DOHH2 (cell line): Measurements from ENCODE around the gene PKP4.

Experiments used
- H3F3A ChIP-seq: fragments of 200-600 bp; sonication (generic), shearing (Covaris generic); 2 replicates; pipeline ENCODE4 v1.6.0; 2016; ENCODE audit warnings: antibody characterized with exemption, mild to moderate bottlenecking; ENCODE audit not compliant: control insufficient read depth, insufficient read depth
- H3K27ac ChIP-seq: fragments of 200-600 bp; sonication (generic); 2 replicates; pipeline ENCODE4 v1.5.1; 2014; ENCODE audit warnings: low read depth, mild to moderate bottlenecking, low read length, moderate library complexity
- H3K27me3 ChIP-seq: fragments of 200-600 bp; sonication (generic); 2 replicates; pipeline ENCODE4 v1.6.1; 2014; ENCODE audit warnings: mild to moderate bottlenecking, low read length, mixed read lengths; ENCODE audit not compliant: control insufficient read depth
- H3K36me3 ChIP-seq: fragments of 200-600 bp; sonication (generic); 2 replicates; pipeline ENCODE4 v1.6.1; 2014; ENCODE audit warnings: mild to moderate bottlenecking, low read length, moderate library complexity, mixed read lengths; ENCODE audit not compliant: control insufficient read depth
- H3K4me1 ChIP-seq: fragments of 200-600 bp; sonication (generic); 2 replicates; pipeline ENCODE4 v1.6.1; 2014; ENCODE audit warnings: mild to moderate bottlenecking, low read length, mixed read lengths; ENCODE audit not compliant: control insufficient read depth
- H3K4me2 ChIP-seq: fragments of 200-600 bp; sonication (generic); 2 replicates; pipeline ENCODE4 v1.6.0; 2014; ENCODE audit warnings: mild to moderate bottlenecking, low read length, moderate library complexity
- H3K4me3 ChIP-seq: fragments of 200-600 bp; sonication (generic); 2 replicates; pipeline ENCODE4 v1.5.1; 2014; ENCODE audit warnings: mild to moderate bottlenecking, low read length, mixed read lengths
- H3K79me2 ChIP-seq: fragments of 200-600 bp; sonication (generic); 2 replicates; pipeline ENCODE4 v1.6.1; 2014; ENCODE audit warnings: mild to moderate bottlenecking, low read length, mixed read lengths; ENCODE audit not compliant: control insufficient read depth
- H3K9me2 ChIP-seq: fragments of 200-600 bp; sonication (generic); replicated peaks from 2 replicates; pipeline ENCODE4 v1.6.1; 2014; ENCODE audit warnings: mild to moderate bottlenecking, low read length, mixed read lengths; ENCODE audit not compliant: control insufficient read depth
- H3K9me3 ChIP-seq: fragments of 200-600 bp; sonication (generic); 2 replicates; pipeline ENCODE4 v1.6.1; 2014; ENCODE audit warnings: antibody characterized with exemption, low read length, mixed read lengths; ENCODE audit not compliant: control insufficient read depth, insufficient read depth
- H4K20me1 ChIP-seq: fragments of 200-600 bp; sonication (generic); 2 replicates; pipeline ENCODE4 v1.6.0; 2014; ENCODE audit warnings: low read depth, mild to moderate bottlenecking, antibody characterized with exemption, low read length, moderate library complexity; ENCODE audit not compliant: control insufficient read depth, insufficient read depth
- CTCF ChIP-seq: fragments of 200-600 bp; sonication (generic); IDR thresholded peaks from one replicate; pipeline ENCODE4 v1.5.1; 2014; ENCODE audit warnings: antibody characterized with exemption, mild to moderate bottlenecking, low read depth, low read length; ENCODE audit not compliant: poor library complexity, severe bottlenecking
- EZH2phosphoT487 ChIP-seq: fragments of 200-600 bp; sonication (generic); IDR thresholded peaks from 2 replicates; pipeline ENCODE4 v1.6.1; 2017; ENCODE audit warnings: borderline replicate concordance, mild to moderate bottlenecking, antibody characterized with exemption, low read length, moderate library complexity, mixed read lengths

The PKP4 gene

DNA sequence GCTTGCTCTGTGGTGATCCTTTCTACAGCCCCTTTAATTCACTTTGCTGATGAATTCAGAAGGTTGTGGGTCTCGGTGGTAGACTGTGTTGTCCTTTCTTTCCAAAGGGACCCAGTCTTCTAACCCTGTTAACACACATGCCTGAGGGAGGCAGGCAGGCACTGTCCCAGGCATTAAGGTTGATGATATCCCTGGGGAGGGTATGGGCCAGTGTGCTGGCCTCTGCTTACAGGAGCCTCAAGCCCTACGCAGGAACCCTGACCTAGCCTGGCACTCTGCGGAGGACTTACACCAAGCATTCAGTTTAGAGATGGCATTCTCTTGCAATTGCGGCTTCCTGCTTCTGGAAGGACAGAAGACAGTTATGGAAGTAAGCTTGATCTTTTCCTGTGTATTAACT is 102.5 kb downstream of the PKP4 start:
- Histone ChIP-seq H3K4me3 (no peak overlapping the region), H3K27ac (no peak overlapping the region), H3K27me3 (no peaks in the 10 kb centered on the region), H3K9me3 (no peaks in the 10 kb centered on the region), H3F3A (no peaks in the 10 kb centered on the region), H3K79me2 (no peaks in the 10 kb centered on the region), H3K36me3 (no peaks in the 10 kb centered on the region), H3K4me1 (no peaks in the 10 kb centered on the region), H3K9me2 (no peaks in the 10 kb centered on the region), H3K4me2 (no peak overlapping the region), H4K20me1 (no peaks in the 10 kb centered on the region)
- no peak for TF ChIP-seq CTCF
- TF ChIP-seq EZH2phosphoT487 = no peak

DNA sequence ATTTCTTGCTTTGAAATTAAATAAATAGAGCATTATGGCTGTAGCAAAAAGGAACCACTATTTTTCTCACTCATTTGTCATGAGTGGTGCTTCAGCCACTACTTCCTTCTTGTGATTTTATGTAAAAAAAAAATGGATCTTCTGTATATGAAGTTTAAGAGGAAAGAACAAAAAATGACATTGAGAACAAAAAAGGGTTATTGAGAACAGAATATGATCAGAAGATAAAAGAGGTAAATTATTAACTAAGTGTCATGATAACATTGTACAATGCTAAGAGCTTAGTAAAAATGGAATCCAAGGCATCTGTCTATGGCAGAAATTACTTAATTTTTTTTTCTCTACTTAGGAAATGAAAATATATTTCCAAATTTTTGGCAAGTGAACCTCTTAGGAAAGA is 103.5 kb downstream of the PKP4 start:
- H3K27ac ChIP-seq = no peak overlapping the region
- no peaks in the 10 kb centered on the region for H3K36me3 ChIP-seq
- no peak overlapping the region for H3K4me2 ChIP-seq
- no peaks in the 10 kb centered on the region for H4K20me1 ChIP-seq
- H3K9me3 ChIP-seq = no peaks in the 10 kb centered on the region
- H3K9me2 ChIP-seq = no peaks in the 10 kb centered on the region
- H3F3A ChIP-seq = no peaks in the 10 kb centered on the region
- H3K4me3 ChIP-seq = no peak overlapping the region
- H3K4me1 ChIP-seq = no peaks in the 10 kb centered on the region
- H3K27me3 ChIP-seq = no peaks in the 10 kb centered on the region
- TF ChIP-seq CTCF (no peak), EZH2phosphoT487 (no peak)
- no peaks in the 10 kb centered on the region for H3K79me2 ChIP-seq

DNA sequence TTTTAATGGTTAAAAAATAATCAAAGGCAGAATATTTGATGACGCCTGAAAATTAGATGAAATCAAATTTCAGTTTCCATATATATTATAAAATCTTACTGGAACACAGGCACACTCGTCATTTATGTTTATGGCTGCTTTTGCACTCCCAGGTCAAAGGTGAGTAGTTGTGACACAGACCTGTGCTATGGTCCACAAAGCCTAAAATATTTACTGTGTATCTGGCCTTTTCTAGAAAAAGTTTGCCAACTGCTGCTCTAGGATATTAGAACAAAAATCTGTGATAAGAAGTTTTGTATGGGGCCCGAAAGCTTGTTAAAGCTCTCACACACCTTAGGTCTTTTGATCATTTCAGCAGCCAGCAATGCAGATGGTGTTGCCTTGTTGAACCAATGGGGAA is 104.3 kb downstream of the PKP4 start:
- H3F3A ChIP-seq = no peaks in the 10 kb centered on the region
- H3K9me2 ChIP-seq = no peaks in the 10 kb centered on the region
- no peaks in the 10 kb centered on the region for H3K36me3 ChIP-seq
- no peak overlapping the region for H3K4me3 ChIP-seq
- no peak overlapping the region for H3K4me2 ChIP-seq
- H3K27ac ChIP-seq = no peak overlapping the region
- no peaks in the 10 kb centered on the region for H3K4me1 ChIP-seq
- no peak for TF ChIP-seq EZH2phosphoT487
- H4K20me1 ChIP-seq = no peaks in the 10 kb centered on the region
- no peaks in the 10 kb centered on the region for H3K9me3 ChIP-seq
- H3K27me3 ChIP-seq = no peaks in the 10 kb centered on the region
- H3K79me2 ChIP-seq = no peaks in the 10 kb centered on the region

DNA sequence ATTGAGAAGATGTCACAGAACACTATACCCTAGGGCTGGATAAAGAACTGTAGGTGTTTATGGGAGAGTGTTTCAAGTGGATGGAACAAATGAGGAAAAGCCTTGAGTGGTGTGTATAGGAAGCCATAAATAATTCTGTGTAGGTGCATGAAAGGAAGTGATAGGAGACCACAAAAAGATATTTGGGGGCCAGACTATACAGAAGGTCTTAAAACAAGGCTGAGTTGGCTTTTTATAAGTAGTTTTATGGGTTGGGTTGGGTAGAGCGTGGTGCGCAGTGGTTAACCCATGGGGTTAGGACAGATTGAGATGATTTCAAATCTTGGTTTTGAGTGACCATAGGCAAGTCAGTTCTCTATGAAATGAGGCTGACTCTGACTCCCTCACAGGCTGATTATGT is 110.5 kb downstream of the PKP4 start:
- Histone ChIP-seq H3K9me3 (no peaks in the 10 kb centered on the region), H3K4me3 (no peak overlapping the region)

More for the DNA sequence above, 110.5 kb downstream of the PKP4 start:
- no peaks in the 10 kb centered on the region for H3K27me3 ChIP-seq
- no peaks in the 10 kb centered on the region for H3K9me2 ChIP-seq
- H3K36me3 ChIP-seq = no peaks in the 10 kb centered on the region
- H3F3A ChIP-seq = no peaks in the 10 kb centered on the region
- no peaks in the 10 kb centered on the region for H3K79me2 ChIP-seq
- H4K20me1 ChIP-seq = no peaks in the 10 kb centered on the region
- no peak overlapping the region for H3K4me2 ChIP-seq
- TF ChIP-seq EZH2phosphoT487 = no peak
- no peak for TF ChIP-seq CTCF
- no peak overlapping the region for H3K27ac ChIP-seq
- no peaks in the 10 kb centered on the region for H3K4me1 ChIP-seq
